Trophoblast cell (in vitro differentiated cells and primary cell): ENCODE data around the gene PCNP.
"Not testable (repeated sequence)": the region's sequence is repeated elsewhere in the genome, so short reads cannot be mapped to it uniquely, and the experiment has no call there.

ENCODE experiments used
- DNase-seq, 2 donors: peaks; one replicate each; pipeline ENCODE4 v3.0.0-alpha.2; 2016
- H2AFZ ChIP-seq: 2 replicates; pipeline ENCODE4 v1.6.1; 2013; ENCODE audit warnings: low read length, moderate library complexity, mild to moderate bottlenecking; ENCODE audit not compliant: insufficient read depth, poor library complexity
- H2AK5ac ChIP-seq: 2 replicates; pipeline ENCODE4 v1.6.1; 2013; ENCODE audit warnings: mild to moderate bottlenecking, low read length
- H2BK120ac ChIP-seq: 2 replicates; pipeline ENCODE4 v1.6.1; 2013; ENCODE audit warnings: low read length, mild to moderate bottlenecking, moderate library complexity; ENCODE audit not compliant: insufficient read depth, poor library complexity
- H2BK12ac ChIP-seq: 2 replicates; pipeline ENCODE4 v1.6.1; 2013; ENCODE audit warnings: mild to moderate bottlenecking, low read length, moderate library complexity
- H2BK5ac ChIP-seq: 2 replicates; pipeline ENCODE4 v1.6.1; 2013; ENCODE audit warnings: low read length, low read depth, moderate library complexity, mild to moderate bottlenecking; ENCODE audit not compliant: poor library complexity
- H3K14ac ChIP-seq: 2 replicates; pipeline ENCODE4 v1.6.1; 2013; ENCODE audit warnings: mild to moderate bottlenecking, low read length
- H3K18ac ChIP-seq: 2 replicates; pipeline ENCODE4 v1.6.1; 2013; ENCODE audit warnings: mild to moderate bottlenecking, low read length
- H3K23ac ChIP-seq: 2 replicates; pipeline ENCODE4 v1.6.1; 2013; ENCODE audit warnings: low read length
- H3K27ac ChIP-seq: 2 replicates; pipeline ENCODE4 v1.5.1; 2013; ENCODE audit warnings: low read depth, mild to moderate bottlenecking, inconsistent platforms, low read length, moderate library complexity
- H3K27me3 ChIP-seq: 2 replicates; pipeline ENCODE4 v1.6.1; 2013; ENCODE audit warnings: inconsistent platforms, mild to moderate bottlenecking, low read length, moderate library complexity; ENCODE audit not compliant: insufficient read depth
- H3K36me3 ChIP-seq, 2 experiments: 1 replicate in 1 of 2; 2 replicates in 1 of 2; pipeline ENCODE4 v1.6.1; 2013; ENCODE audit warnings: low read length in 2 of 2, mild to moderate bottlenecking in 2 of 2, moderate library complexity in 1 of 2; ENCODE audit not compliant: insufficient read depth in 2 of 2, control insufficient read depth in 1 of 2
- H3K4ac ChIP-seq: 2 replicates; pipeline ENCODE4 v1.6.1; 2013; ENCODE audit warnings: low read depth, mild to moderate bottlenecking, low read length, moderate library complexity
- H3K4me1 ChIP-seq, 2 experiments: 1 replicate in 1 of 2; 2 replicates in 1 of 2; pipeline ENCODE4 v1.6.1; 2013; ENCODE audit warnings: low read length in 2 of 2, mild to moderate bottlenecking in 2 of 2, moderate library complexity in 1 of 2; ENCODE audit not compliant: insufficient read depth in 2 of 2, control insufficient read depth in 1 of 2
- H3K4me2 ChIP-seq: 2 replicates; pipeline ENCODE4 v1.6.1; 2013; ENCODE audit warnings: inconsistent platforms, mild to moderate bottlenecking, low read length, moderate library complexity
- H3K4me3 ChIP-seq: 2 replicates; pipeline ENCODE4 v1.5.1; 2013; ENCODE audit warnings: mild to moderate bottlenecking, low read depth, low read length, inconsistent platforms
- H3K79me1 ChIP-seq: one replicate; pipeline ENCODE4 v1.6.1; 2013; ENCODE audit warnings: low read length
- H3K79me2 ChIP-seq: 2 replicates; pipeline ENCODE4 v1.6.1; 2013; ENCODE audit warnings: low read length, mild to moderate bottlenecking; ENCODE audit not compliant: control insufficient read depth, insufficient read depth, poor library complexity
- H3K9ac ChIP-seq: 2 replicates; pipeline ENCODE4 v1.6.1; 2013; ENCODE audit warnings: mild to moderate bottlenecking, low read length
- H3K9me3 ChIP-seq: 2 replicates; pipeline ENCODE4 v1.6.1; 2013; ENCODE audit warnings: low read depth, mild to moderate bottlenecking, control low read depth, inconsistent platforms, low read length; ENCODE audit not compliant: insufficient read depth
- H4K12ac ChIP-seq: 2 replicates; pipeline ENCODE4 v1.6.1; 2013; ENCODE audit warnings: low read depth, mild to moderate bottlenecking, low read length, moderate library complexity
- H4K8ac ChIP-seq: 2 replicates; pipeline ENCODE4 v1.6.1; 2013; ENCODE audit warnings: low read depth, mild to moderate bottlenecking, low read length, moderate library complexity
- H4K91ac ChIP-seq: one replicate; pipeline ENCODE4 v1.6.1; 2013; ENCODE audit warnings: low read depth, mild to moderate bottlenecking, low read length, moderate library complexity
- WGBS: extraction: QIAGEN DNeasy Blood & Tissue Kit; methylation state at CpG from one replicate; pipeline ENCODE4 v1.1.7; 2013; ENCODE audit warnings: missing lambda C conversion rate; ENCODE audit not compliant: insufficient read length, insufficient coverage; ENCODE audit errors: extremely low coverage; 5-methylcytosine and 5-hydroxymethylcytosine counted together

The PCNP gene

DNA sequence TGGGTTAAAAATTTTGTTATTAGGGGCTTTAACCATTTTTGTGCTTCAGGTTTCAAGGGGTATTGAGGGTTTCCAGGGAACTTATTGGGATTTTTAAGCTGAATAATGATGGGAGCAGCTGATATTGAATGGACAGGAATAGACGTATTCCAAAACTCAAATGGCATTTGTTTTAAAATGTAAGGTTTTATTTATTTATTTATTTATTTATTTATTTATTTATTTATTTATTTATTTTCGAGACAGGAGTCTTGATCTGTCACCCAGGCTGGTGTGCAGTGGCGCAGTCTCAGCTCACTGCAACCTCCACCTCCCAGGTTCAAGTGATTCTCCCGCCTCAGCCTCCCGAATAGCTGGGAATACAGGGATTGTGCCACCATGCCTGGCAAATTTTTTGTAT, 38.8 kb upstream of the PCNP start:
- Histone ChIP-seq H3K27me3 (no peaks in the 10 kb centered on the region), H3K79me1 (peaks cover 4% of the 10 kb centered on the region), H2AK5ac (no peak overlapping the region), H3K23ac (no peak overlapping the region), H3K9ac (no peak overlapping the region), H2BK120ac (no peak overlapping the region), H3K79me2 (no peaks in the 10 kb centered on the region), H4K8ac (no peak overlapping the region), H2BK5ac (no peak overlapping the region), H3K18ac (no peak overlapping the region), H3K27ac (no peak overlapping the region), H4K12ac (no peak overlapping the region), H3K4me3 (no peak overlapping the region), H3K36me3 (no peaks in the 10 kb centered on the region), H2AFZ (no peak overlapping the region), H4K91ac (no peak overlapping the region), H3K4me2 (no peak overlapping the region), H3K9me3 (no peaks in the 10 kb centered on the region), H3K14ac (no peak overlapping the region), H3K4ac (no peak overlapping the region), H3K4me1 (peaks cover 7 to 11% of the 10 kb centered on the region in 2 experiments), H2BK12ac (no peak overlapping the region)
- DNase-seq = no peak
- WGBS = no CpG with 5 or more reads among the region's 5 CpGs

DNA sequence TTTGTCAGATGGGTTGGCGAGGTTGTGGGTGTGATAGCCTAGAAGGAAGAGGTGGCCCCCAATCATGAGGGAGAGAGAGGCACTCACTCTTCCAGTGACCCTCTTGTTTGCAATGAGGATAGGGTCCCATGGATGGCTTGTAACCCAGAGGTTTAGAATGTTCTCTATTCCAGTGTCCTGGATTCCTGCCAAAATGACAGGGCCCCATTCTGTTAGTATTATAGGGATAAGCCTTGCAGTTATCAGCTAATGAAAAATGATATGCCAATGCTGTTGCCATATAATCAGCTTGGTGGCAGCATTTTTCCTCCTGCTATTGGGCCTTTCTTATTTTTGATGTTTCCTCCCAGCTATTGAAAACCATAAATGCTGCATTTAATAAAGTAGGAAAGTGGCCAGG, 37.7 kb upstream of the PCNP start:
- Histone ChIP-seq H4K8ac (no peak overlapping the region), H3K23ac (no peak overlapping the region), H3K79me1 (peaks cover 4% of the 10 kb centered on the region), H4K91ac (no peak overlapping the region), H3K9me3 (peaks cover 2% of the 10 kb centered on the region), H3K4me1 (peaks cover 7 to 11% of the 10 kb centered on the region in 2 experiments), H4K12ac (no peak overlapping the region), H3K14ac (no peak overlapping the region), H3K9ac (no peak overlapping the region), H3K27me3 (no peaks in the 10 kb centered on the region), H3K4ac (no peak overlapping the region), H3K18ac (no peak overlapping the region), H3K79me2 (no peaks in the 10 kb centered on the region), H2BK5ac (no peak overlapping the region), H3K4me2 (no peak overlapping the region), H3K36me3 (no peaks in the 10 kb centered on the region), H2BK120ac (no peak overlapping the region), H2BK12ac (no peak overlapping the region), H2AFZ (no peak overlapping the region), H3K4me3 (no peak overlapping the region), H3K27ac (no peak overlapping the region), H2AK5ac (no peak overlapping the region)
- WGBS = no CpG with 5 or more reads among the region's 1 CpG
- DNase-seq = no peak

DNA sequence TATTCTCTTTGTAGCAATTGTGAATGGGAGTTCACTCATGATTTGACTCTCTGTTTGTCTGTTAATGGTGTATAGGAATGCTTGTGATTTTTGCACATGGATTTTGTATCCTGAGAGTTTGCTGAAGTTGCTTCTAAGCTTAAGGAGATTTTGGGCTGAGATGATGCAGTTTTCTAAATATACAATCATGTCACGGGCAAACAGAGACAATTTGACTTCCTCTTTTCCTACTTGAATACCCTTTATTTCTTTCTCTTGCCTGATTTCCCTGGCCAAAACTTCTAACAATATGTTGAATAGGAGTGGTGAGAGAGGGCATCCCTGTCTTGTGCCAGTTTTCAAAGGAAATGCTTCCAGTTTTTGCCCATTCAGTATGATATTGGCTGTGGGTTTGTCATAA, 37.0 kb upstream of the PCNP start:
- H3K9me3 ChIP-seq, H2BK120ac ChIP-seq, H2AK5ac ChIP-seq, H3K27me3 ChIP-seq, H3K27ac ChIP-seq, H2BK12ac ChIP-seq, DNase-seq, H3K4me2 ChIP-seq, H3K36me3 ChIP-seq, H3K4ac ChIP-seq, H3K79me1 ChIP-seq, H4K8ac ChIP-seq, H3K4me3 ChIP-seq, H3K18ac ChIP-seq, H4K91ac ChIP-seq, H3K9ac ChIP-seq, H2BK5ac ChIP-seq, H3K79me2 ChIP-seq, H4K12ac ChIP-seq, H3K23ac ChIP-seq, H3K14ac ChIP-seq, H2AFZ ChIP-seq: not testable (repeated sequence)
- H3K4me1 ChIP-seq = peaks cover 7 to 11% of the 10 kb centered on the region in 2 experiments
- WGBS = no CpG with 5 or more reads among the region's 1 CpG

- Histone ChIP-seq H2BK120ac (no peak overlapping the region), H3K4me1 (no peaks in the 10 kb centered on the region), H3K9me3 (peaks cover 2% of the 10 kb centered on the region), H3K27ac (no peak overlapping the region), H4K12ac (no peak overlapping the region), H3K23ac (no peak overlapping the region), H3K79me2 (no peaks in the 10 kb centered on the region), H2AK5ac (no peak overlapping the region), H3K4ac (no peak overlapping the region), H2AFZ (no peak overlapping the region), H3K14ac (no peak overlapping the region), H3K9ac (no peak overlapping the region), H2BK5ac (no peak overlapping the region), H3K79me1 (no peaks in the 10 kb centered on the region), H2BK12ac (no peak overlapping the region), H4K91ac (no peak overlapping the region), H3K18ac (no peak overlapping the region), H3K27me3 (no peaks in the 10 kb centered on the region), H4K8ac (no peak overlapping the region), H3K36me3 (no peaks in the 10 kb centered on the region), H3K4me3 (no peak overlapping the region), H3K4me2 (no peak overlapping the region)
- no peak for DNase-seq
Measured at GRCh38 chr3:101542957-101543356, 31.0 kb upstream of the PCNP start.
